NCI-H524 (cell line): ENCODE data around the gene WDR59.
"Not testable (repeated sequence)": the region's sequence is repeated elsewhere in the genome, so short reads cannot be mapped to it uniquely, and the experiment has no call there.

Source experiments
- DNase-seq, 2 experiments: peaks; one replicate each; lab custom pipeline; 2025; lab: John Stamatoyannopoulos, UW

The WDR59 gene

GRCh38 chr16:75012380-75013081, 27.6 kb upstream of the WDR59 start:
- DNase-seq, result no peak

- DNase-seq, result no peak
Observed at GRCh38 chr16:75011634-75012307, 26.8 kb upstream of the WDR59 start.

DNA sequence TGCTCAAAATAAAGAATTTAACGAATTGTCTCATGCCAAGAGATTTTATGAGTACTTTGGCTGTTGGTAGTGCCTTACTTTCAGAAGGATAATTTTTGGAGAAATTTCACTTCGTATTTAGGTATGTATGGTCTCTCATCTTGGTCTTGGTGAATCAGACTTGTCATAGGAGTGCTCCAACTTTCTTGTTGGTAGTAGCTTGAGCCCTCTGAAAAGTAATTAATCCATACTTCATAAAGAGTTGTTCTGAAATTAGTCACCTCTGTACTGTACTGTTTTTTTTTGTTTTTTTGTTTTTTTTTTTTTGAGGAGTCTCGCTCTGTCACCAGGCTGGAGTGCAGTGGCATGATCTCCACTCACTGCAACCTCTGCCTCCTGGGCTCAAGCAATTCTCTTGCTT, 25.5 kb upstream of the WDR59 start:
- DNase-seq, result no peak

- no peak for DNase-seq
Observed at GRCh38 chr16:75007443-75007842, 22.5 kb upstream of the WDR59 start.

- DNase-seq, result no peak
Observed at GRCh38 chr16:75005697-75006096, 20.8 kb upstream of the WDR59 start.

DNA sequence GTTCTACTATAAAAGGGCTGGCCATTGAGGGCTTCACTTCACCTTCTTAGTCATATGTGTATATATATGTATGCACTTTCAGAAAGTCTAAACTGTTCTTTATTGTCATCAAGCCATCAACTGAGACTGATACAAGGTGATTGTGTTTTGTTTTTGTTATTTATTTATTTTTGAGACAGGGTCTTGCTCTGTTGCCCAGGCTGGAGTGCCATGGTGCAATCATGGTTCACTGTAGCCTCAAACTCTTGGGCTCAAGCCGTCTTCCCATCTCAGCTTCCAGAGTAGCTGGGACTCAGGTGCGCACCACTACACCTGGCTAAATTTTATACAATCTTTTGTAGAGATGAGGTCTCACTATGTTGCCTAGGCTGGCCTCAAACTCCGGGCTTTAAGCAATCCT, 19.5 kb upstream of the WDR59 start:
- DNase-seq, result no peak

DNA sequence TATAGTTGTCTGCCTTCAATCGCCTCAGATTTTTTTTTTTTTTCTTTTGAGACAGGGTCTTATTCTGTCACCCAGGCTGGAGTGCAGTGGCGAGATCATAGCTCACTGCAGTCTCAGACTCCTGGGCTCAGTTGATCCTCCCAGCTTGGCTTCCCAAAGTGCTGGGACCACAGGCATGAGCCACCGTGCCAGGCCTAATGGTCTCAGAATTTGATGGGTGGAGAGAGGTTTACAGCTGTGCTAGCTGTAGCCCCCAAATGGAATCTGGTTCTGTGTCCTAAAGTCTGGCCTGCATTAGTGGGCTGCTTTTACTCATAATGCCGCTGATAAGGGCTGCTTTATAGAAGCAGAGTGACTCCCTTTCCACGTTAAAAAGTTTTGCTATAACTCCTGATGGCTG, 19.0 kb upstream of the WDR59 start:
- DNase-seq, result no peak

DNA sequence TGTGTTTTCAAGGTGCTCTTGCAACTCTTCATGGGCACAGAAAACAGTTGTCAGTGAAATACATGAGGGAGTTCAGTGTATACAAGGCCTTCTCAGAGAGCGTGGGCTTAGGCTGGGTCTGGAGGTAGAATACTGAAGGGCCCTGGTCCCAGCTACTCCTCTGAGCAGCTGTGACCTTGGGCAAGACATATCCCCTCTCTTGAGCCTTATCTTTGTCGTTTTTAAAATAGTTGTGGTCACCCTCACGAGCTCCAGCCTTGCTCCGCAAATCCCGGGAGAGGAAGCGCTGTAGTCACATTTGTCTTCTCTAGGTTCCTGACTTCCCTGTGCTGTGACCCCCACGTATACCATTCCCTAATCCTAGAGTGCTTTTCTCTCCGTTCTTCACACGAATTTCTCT, 17.6 kb upstream of the WDR59 start:
- no peak for DNase-seq

DNA sequence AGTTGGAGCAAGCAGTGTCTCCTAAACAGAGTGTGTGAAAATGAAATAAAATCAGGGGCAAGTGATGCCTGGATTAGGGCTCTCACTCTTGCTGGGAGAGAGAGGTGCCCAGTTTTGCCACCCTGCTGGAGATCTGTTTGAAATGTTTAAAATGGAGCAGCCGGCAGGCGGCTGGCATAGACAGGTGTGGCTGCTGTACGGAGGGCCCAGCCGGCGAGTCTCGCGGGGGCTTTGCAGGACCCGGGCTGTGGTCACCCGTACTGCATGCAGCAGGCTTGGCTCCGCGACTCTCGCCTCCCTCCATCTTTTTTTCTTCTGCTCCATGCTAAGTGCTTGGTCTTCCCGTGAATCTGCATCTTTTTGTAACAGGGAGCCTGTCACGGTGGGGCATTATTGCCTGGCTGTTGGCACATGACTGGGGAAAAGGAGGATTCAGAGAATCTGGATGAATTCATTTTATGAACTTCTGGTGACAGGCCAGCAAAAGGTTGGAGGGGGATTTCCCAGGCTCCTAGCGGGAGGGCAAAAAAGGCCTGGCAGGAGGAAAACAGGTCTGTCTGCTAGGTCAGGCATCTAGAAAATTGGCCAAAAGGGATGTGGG, 15.7 kb upstream of the WDR59 start:
- peak; percentile 22 to 69 for DNase-seq

GRCh38 chr16:74999609-75000480, 14.9 kb upstream of the WDR59 start:
- peak; percentile 22 to 65 for DNase-seq

GRCh38 chr16:74999219-74999608, 14.3 kb upstream of the WDR59 start:
- DNase-seq, result peak; percentile 35 to 49

DNA sequence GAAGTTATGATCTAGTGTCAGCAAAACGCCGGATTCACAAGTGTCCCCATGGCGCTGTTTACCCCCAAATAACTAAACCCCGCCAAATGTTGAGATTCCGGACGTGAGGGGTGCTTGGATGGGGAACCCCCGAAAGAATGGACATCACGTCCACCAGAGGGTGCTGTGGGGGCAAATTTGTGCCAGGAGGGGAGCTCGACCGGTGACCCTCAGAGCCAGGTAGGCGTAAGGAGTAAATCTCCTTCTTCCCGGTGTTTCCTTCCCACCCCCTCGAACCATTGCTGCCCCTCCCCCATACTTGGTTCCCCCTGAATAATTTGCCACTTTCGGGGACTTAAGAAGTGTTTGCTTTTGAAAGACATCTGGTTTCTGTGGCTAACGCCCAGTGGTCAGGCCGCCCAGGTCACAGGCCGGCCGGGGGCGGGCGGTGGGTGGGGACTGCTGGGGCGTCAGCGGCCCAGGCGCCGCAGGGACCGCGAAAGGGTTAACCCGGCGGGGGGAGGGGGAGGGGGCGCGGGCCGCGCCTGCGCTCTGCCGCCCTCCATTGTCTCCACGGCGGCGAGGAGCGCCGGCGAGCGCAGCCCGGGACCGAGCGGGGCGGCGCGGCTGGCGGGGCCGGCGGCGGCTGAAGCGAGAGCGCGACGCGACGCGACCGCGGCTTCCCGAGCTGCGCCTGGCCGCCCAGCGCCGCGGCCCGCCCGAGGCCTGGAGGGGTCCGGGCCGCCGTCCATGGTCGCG, 13.7 kb upstream of the WDR59 start, which contains the start of gene ZNRF1:
ZNRF1 (plus strand) TSS at position 544 of the 738 bp plus-strand sequence. CDS start 648 bp downstream, outside the sequence.
- peak; percentile 61 to 78 for DNase-seq

DNA sequence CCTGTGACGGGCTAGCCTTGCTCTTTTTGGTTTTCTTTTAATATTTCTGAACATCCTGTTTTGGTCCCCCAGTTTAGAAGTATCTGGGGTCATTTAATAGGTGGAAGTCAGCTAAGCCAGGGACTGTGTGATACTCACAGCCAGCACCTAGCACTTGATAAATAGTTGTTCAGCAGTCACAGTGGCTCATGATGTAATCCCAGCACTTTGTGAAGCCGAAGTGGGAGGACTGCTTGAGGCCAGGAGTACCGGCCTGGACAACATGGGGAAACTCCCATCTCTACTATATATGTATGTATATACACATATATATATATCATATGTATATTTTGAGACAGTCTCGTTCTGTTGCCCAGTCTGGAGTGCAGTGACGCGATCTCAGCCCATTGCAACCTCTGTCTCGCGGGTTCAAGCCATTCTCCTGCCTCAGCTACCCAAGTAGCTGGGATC, 12.1 kb upstream of the WDR59 start:
- DNase-seq, result no peak

GRCh38 chr16:74995986-74996385, 11.1 kb upstream of the WDR59 start:
- DNase-seq, result no peak

DNA sequence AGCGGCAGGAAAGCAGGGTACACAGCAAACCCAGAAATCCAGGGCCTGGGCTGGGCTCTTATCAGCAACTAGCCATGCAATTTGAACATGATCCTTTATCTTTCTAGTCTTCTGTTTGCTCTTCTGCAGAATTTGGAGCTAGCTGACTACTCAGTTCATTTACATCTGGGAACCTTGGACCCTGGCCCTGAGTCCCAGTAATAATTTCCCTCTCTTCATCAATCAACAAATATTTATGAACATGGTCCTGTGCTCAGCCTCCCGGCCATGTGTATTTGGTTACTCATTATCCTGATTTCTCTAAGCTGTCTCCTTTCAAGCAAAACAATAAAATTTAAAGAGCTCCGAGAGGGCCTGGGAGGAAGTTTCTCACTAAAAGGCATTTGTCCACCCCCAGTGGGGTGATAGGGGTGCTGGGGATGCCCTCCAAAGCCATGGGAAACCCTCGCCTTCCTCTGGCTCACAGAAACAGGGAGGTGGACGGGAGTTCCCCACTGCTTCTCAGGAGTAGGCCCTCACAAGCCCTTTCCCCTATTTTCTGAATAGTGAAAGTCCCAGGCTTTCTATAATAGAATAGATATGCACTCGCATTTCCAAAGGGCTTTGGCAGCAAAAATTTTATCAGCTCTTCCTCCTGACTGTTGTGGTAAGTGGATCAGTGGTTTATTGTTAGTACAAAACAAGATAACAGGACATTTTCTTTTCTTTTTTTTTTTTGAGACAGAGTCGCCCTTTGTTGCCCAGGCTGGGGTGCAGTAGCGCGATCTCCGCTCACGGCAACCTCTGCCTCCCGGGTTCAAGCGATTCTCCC, 6.9 kb upstream of the WDR59 start:
- no peak for DNase-seq

- DNase-seq, result no peak
Observed at GRCh38 chr16:74991268-74991592, 6.3 kb upstream of the WDR59 start.

DNA sequence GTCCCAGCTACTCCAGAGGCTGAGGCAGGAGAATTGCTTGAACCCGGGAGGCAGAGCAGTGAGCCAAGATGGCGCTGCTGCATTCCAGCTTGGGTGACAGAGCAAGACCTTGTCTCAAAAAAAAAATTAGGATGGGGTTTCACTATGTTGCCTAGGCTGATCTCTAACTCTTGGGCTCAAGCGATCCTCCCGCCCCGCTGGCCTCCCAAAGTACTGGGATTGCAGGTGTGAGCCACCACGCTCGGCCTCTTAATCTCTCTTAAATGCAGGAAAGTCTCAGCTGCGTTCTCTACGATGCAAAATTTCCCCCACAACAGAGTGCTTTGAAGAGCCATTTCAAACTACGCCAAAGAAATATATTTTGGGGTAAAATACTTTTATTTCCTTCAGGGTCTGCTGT, 5.9 kb upstream of the WDR59 start:
- DNase-seq, result no peak

DNA sequence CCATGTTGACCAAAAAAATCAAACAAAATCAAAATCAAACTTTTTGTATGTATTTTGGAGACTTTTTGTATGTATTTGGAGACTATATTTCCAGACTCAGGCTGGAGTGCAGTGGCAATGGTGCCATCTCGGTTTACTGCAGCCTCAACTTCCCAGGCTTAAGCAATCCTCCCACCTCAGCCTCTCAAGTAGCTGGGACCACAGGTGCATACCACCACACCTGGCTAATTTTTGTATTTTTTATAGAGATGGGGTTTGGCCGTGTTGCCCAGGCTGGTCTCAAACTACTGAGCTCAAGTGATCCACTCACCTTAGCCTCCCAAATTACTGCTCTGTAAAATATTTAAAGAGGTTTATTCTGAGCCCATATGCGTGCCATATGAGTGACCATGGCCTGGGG, 4.9 kb upstream of the WDR59 start:
- not testable (repeated sequence) for DNase-seq

- no peak for DNase-seq
Observed at GRCh38 chr16:74987027-74987681, 2.2 kb upstream of the WDR59 start.

DNA sequence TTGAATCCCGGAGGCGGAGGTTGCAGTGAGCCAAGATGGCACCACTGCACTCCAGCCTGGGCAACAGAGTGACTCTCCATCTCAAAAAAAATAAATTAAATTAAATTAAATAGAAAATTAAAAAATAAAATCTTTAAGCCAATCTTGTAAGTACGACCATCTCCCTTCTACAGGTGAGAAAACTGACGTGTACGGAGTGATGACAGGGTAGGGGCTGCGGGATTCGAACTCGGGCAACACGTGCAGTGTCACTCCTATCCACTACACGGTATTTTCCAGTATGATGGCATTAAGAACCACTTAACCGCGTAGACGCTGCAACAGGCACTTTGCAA, 762 bp downstream of the WDR59 start:
- no peak for DNase-seq
